Gastrocnemius medialis (tissue), 4 donors: Measurements from ENCODE around the gene ADARB2.

Experiments used
- POLR2A ChIP-seq, 2 donors: fragments of 450-650 bp; IDR thresholded peaks; one replicate each; pipeline ENCODE4 v1.6.1; 2017; ENCODE audit warnings: antibody characterized with exemption in 2 of 2, mild to moderate bottlenecking in 2 of 2, moderate library complexity in 2 of 2
- TF ChIP-seq, protein P1 (sequence below), 5 experiments: fragments of 450-650 bp in 3 of 5; fragments of 200-600 bp in 2 of 5; sonication (generic) in 2 of 5; IDR thresholded peaks in 4 of 5; conservative IDR thresholded peaks in 1 of 5; 1 replicate in 4 of 5; 2 replicates in 1 of 5; pipeline ENCODE4 v1.5.1; 2016 to 2019; ENCODE audit warnings: antibody characterized with exemption in 5 of 5, mild to moderate bottlenecking in 3 of 5, moderate library complexity in 3 of 5

GRCh38 chr10:1560535-1561192 lies 176.7 kb downstream of the ADARB2 start:
- TF ChIP-seq POLR2A (IDR thresholded peaks at IDR 0.05), result no peak
- TF ChIP-seq, protein P1, sequence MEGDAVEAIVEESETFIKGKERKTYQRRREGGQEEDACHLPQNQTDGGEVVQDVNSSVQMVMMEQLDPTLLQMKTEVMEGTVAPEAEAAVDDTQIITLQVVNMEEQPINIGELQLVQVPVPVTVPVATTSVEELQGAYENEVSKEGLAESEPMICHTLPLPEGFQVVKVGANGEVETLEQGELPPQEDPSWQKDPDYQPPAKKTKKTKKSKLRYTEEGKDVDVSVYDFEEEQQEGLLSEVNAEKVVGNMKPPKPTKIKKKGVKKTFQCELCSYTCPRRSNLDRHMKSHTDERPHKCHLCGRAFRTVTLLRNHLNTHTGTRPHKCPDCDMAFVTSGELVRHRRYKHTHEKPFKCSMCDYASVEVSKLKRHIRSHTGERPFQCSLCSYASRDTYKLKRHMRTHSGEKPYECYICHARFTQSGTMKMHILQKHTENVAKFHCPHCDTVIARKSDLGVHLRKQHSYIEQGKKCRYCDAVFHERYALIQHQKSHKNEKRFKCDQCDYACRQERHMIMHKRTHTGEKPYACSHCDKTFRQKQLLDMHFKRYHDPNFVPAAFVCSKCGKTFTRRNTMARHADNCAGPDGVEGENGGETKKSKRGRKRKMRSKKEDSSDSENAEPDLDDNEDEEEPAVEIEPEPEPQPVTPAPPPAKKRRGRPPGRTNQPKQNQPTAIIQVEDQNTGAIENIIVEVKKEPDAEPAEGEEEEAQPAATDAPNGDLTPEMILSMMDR (IDR thresholded peaks at IDR 0.05 in 4 of 5, conservative IDR thresholded peaks at IDR 0.05 in 1 of 5), result no peak
